DOHH2 (cell line): ENCODE data around the gene KIF13A.
"Not testable (repeated sequence)": the region's sequence is repeated elsewhere in the genome, so short reads cannot be mapped to it uniquely, and the experiment has no call there.

Experiments
- EZH2phosphoT487 ChIP-seq: fragments of 200-600 bp; sonication (generic); IDR thresholded peaks from 2 replicates; pipeline ENCODE4 v1.6.1; 2017; ENCODE audit warnings: borderline replicate concordance, mild to moderate bottlenecking, antibody characterized with exemption, low read length, moderate library complexity, mixed read lengths
- TF ChIP-seq, protein P1 (sequence below): fragments of 200-600 bp; sonication (generic); IDR thresholded peaks from one replicate; pipeline ENCODE4 v1.5.1; 2014; ENCODE audit warnings: antibody characterized with exemption, mild to moderate bottlenecking, low read depth, low read length; ENCODE audit not compliant: poor library complexity, severe bottlenecking

DNA sequence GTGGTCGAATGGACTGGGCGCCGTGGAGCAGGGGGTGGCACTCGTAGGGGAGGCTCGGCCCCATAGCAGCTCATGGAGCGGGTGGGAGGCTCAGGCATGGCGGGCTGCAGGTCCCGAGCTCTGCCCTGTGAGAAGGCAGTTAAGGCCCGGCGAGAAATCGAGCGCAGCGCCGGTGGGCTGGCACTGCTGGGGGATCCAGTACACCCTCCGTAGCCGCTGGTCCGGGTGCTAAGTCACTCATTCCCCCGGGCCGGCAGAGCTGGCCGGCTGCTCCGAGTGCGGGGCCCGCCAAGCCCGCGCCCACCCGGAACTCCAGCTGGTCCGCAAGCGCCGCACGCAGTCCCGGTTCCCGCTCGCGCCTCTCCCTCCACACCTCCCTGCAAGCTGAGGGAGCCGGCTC is 242.1 kb downstream of the KIF13A start:
- TF ChIP-seq, protein P1, sequence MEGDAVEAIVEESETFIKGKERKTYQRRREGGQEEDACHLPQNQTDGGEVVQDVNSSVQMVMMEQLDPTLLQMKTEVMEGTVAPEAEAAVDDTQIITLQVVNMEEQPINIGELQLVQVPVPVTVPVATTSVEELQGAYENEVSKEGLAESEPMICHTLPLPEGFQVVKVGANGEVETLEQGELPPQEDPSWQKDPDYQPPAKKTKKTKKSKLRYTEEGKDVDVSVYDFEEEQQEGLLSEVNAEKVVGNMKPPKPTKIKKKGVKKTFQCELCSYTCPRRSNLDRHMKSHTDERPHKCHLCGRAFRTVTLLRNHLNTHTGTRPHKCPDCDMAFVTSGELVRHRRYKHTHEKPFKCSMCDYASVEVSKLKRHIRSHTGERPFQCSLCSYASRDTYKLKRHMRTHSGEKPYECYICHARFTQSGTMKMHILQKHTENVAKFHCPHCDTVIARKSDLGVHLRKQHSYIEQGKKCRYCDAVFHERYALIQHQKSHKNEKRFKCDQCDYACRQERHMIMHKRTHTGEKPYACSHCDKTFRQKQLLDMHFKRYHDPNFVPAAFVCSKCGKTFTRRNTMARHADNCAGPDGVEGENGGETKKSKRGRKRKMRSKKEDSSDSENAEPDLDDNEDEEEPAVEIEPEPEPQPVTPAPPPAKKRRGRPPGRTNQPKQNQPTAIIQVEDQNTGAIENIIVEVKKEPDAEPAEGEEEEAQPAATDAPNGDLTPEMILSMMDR, result not testable (repeated sequence)
- TF ChIP-seq EZH2phosphoT487, result not testable (repeated sequence)
